ENCODE data around the gene CNOT6.

Gene CNOT6

DNA sequence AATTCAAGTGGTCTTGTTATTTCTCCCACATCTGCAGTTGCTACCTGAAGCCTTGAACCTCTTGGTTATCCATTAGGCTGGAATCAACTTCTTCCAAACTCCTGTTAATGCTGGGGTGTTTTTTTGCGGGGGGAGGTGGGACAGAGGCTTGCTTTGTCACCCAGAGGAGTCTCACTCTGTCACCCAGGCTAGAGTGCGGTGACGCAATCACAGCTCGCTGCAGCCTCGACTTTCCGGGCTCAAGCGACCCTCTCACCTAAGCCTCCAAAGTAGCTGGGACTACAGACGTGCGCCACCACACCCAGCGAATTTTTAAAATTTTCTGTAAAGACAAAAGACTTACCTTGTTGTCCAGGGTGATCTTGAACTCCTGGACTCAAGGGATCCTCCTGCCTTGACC is 92.7 kb downstream of the CNOT6 start:
- no peak for DNase-seq

DNA sequence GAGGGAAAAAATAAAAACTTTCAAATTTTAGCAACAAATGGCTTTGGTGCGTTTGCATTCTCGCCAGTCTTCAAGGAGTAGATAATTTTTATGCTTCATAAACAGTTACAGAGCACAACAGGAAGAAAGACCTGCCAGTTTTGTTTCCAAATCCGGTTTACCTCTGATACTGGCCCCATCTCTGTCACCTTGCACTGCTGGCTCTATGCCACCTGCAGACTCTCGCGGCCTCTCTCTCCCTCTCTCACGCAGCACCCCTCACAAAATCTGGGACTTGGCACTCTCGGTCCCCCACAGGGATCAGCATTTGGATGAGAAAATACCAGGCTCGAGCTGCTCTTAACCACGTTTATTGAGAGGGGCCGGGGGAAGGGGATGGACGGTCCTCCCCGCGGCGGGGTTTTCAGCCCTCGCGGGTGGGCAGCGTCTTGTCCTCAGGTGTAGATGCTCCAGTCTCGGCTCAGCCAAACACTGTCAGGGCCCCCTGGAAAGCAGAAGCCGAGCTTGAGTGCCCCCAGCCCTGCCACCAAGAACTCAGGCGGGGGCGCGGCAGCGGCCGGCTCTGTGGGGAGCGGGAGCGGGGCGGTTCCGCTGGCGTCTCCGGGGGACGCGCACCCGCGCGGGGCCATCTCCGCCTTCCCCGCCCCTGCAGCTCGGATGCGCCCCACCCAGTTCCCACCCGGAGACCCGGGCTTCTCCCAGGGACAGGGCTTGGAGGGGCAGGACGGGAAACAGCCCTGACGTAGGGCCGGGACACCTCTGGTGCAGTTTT is 95.8 kb downstream of the CNOT6 start:
- DNase-seq, result no peak

DNA sequence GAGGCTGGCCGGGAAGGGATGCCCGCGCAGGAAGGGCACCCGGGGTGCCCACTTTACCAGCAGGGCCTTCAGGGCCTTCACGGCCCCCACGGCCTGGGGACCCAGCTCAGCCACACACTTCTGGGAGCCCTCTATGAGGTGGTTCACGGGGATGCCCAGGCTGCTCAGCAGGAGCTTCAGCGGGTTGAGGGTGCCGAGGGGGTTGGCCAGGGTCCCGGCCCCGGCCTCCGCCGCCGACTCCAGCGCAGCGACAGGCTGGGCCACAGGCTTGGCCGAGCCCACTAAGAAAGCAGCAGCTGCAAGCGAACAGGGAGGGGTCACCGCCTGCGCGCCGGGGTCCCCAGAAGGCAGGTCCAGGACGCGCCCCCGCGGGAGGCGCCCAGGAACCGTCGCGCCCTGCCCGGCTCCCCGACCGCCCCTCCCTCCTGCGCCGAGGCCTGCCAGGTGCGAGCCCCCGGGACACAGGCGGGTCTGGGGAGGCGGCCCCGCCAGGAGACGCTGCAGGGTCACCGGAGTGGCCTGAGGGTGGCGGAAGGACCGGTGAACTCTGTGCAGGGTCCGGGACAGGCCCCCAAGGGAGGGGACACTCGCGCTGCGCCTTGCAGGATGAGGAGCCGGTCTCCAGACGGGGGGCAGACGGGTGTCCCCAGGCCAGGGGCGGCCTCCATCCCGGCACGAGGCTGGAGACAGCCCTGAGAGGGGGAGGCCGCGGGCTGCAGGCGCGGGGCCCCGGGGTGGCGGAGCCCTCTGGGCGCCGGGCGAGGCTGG is 96.5 kb downstream of the CNOT6 start:
- no peak for DNase-seq

DNA sequence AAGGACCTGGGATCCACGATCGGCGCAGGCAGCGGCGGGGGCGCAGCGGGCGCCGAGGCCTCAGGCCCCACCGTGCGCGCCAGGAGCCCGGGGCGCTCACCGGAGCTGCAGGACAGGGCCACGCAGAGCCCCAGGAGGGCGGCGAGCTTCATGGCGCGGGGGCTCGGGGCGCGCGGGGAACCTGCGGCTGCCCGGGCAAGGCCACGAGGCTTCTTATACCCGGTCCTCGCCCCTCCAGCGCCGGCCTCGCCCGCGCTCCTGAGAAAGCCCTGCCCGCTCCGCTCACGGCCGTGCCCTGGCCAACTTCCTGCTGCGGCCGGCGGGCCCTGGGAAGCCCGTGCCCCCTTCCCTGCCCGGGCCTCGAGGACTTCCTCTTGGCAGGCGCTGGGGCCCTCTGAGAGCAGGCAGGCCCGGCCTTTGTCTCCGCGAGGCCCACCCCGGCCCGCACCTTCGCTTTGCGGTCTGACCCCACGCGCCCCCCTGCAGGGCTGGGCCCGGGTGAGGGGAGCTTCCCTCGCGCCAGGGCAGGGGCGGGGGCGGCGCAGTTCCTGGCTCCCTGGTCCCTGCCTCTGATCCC is 97.2 kb downstream of the CNOT6 start, which contains the start of gene SCGB3A1:
Gene SCGB3A1 (minus strand): TSS at position 189 of the 577 bp plus-strand sequence. CDS start 37 bp downstream, at position 152.
- no peak for DNase-seq

DNA sequence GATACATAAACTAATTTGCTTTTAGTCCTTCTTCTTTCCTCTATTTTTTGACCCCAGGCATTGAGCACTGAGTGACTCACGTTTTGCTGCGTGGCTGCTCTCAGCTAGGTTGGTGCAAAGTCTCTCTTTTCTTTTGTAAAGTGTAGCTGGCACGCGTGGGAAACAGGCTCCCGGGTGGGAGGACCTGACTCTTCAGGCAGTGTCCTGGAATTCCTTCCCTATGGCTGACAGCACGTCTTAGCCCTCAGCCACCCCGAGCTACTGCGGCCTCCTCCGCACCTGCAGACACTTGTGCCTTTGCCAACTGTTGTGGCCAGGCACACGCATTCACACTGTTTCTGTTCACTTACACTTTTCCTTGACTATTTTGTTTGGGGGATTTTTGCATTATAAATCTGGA is 98.0 kb downstream of the CNOT6 start:
- DNase-seq, result no peak

DNA sequence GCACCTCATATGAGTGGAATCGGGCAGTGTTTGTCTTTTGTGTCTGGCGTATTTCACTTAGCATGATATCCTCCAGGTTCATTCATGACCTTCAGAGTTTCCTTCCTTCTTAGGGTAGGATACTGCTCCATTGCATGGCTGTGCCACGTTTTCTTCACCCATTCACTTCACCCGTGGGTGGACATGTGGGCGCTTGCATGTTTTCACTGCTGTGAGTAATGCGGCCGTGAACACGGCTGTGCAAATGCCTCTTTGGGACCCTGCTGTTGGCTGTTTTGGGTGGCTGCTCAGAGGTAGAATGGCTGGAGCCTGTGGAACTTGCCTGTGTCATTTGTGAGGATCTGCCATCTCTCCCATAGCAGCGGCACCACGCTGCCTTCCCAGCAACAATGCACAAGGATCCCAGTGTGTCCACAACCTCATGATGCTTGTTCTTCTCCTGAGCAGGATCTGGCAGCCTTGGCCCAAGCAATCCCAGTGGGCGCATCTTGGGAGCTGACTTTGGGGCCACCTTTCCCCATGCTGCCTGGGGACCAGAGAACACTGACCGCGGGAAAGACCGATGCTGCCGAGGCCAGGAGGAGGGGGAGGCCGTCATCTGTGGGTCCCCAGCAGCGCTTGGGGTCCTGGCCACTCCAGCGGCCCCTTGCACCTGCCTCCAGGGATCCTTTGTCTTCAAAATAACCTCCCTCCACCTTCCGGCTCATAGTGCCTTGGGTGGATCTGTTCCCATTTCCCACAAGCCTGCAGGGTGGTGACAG is 99.4 kb downstream of the CNOT6 start:
- DNase-seq, result no peak

DNA sequence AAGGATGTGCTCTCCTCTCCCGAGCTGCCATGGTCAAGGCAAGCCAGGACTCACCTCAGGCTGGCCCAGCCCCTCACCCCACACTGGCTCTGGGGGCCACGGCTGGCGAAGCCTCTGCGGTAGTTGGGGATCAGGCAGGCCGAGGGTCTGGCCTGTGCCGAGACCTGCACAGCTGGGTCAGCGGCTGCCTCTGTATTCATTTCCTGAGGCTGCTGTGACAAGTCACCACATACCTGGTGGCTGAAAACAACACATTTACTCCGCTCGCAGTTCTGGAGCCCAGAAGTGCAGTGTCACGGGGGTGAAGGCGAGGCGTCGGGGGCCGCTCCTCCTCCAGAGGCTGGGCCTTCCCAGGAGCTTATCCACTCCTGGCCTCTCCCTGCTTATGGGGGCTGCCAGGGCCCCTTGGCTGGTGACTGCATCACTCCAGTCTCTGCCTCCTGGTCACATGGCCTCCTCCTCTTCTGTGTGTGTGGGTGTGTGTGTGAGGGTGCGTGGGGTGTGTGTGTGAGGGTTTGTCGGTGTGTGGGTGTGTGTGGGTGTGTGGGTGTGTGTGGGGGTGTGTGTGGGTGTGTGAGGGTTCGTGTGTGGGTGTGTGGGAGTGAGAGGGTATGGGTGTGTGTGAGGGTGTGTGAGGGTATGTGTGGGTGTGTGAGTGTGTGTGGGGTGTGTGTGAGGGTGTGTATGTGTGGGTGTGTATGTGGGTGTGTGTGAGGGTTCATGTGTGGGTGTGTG is 100.3 kb downstream of the CNOT6 start:
- no peak for DNase-seq

DNA sequence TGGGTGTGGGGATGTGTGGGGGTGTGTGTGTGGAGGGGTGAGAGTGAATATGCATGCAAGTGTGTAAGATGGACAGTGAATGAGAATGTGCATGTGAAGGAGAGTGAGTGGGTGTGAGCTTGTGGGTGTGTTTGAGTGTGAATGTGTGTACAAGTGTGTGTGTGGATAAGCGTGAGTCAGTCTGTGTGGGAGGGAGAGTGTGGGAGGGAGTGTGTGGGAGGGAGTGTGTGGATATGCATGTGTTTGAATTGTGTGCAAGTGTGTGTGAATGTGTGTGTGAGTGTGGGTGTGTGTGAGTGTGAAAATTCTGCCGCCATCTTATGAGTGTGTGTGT is 100.8 kb downstream of the CNOT6 start:
- no peak for DNase-seq

DNA sequence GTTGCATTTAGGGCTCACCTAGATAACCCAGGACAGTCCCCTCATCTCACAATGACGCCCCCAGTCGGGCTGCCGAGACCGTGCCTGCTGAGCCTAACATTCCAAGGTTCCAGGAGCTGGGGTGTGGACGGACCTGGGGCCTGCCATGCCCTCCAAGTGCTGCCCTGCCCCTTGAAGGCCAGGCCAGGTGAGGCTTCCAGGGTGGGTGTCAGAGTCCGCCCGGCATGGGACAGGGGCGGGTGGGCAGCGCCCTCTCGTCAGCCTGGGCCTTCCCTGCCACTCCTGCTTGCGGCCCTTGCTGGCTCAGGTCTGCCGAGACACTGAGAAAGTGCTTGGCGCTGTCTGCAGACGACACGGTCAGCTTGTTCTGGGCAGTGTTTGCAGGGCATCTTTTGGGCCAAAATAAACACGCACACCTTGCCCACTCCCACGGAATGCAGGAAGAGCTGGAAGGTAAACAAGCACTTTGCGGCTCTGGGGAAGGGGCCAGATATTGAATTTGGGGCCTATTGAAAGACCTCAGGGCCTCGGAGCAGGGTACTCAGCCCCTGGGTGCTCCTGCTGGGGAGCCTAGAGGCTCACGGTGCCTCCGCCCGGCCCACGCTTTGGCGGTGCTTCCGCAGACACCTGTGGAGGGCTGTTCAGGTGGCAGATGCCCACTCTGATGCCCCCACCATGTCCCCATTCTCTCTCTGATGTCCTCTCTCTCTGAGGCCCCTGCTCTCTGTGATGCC is 101.4 kb downstream of the CNOT6 start:
- no peak for DNase-seq

DNA sequence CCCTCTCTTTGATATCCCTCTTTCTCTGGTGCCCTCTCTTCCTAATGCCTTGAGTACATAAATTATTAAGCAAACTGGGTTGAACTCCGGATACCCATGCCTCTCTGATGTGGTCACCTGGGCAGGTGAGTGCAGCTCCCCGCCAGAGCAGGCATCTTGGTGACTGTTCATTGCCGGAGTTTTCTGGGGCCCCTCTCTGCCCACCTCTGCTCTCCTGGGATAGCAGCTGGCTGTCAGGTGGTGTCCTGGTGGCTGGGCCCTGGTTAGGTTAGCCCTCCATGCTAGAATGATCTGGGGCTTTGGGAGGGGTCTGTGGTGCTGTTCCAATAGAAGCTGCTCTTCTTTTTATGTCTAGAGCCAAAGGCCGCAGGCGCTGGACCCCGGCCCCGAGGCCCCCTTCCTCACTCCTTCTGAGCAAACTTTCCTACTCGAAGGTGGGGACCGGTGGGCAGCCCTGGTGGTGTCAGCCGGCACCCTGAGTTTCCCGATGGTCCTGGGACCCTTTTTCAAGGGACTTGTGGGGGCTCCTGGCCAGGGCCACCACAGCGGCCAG is 102.0 kb downstream of the CNOT6 start:
- no peak for DNase-seq

DNA sequence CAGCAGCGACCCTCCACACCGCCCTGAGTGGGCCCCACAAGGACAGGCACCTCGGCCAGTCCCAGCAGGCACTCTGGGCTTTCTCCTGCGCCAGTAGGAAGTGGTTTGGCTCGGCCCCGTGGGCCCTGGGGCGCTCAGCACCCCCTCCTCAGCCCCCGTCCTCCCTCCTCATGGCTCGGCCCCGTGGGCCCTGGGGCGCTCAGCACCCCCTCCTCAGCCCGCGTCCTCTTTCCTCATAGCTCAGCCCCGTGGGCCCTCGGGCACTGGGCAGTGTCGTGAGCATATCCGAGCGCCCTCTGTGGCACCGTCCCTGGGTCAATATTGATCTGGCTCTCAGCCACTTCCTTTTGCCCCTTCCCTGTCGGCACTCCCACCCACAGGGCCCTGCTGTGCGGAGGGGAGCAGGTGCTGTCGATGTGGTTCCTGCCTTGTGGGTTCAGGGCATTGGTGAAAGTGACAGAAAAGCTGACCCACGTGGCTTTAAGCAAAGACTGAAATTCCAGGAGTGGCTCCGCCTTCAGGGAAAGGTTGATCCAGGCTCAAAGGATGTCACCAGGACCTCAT is 102.6 kb downstream of the CNOT6 start:
- no peak for DNase-seq

DNA sequence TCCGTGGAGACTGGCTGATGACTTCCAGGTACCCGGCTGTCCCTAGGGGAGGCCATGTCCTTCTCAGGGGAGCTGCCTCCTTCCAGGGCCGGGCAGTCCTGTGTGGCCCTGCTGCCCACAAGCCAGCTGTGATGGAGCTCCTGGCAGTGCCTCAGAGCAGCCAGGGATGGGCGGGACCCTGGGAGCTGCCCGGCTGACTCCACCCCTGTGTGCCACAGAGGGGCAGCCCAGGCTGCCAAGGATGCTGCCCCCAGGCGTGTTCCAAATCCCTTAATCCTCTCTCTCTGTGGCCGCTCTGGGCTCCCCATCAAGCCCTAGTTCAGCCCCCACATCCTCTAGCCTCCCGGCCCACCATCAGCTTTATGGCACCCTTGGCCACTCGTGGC is 104.1 kb downstream of the CNOT6 start:
- no peak for DNase-seq

DNA sequence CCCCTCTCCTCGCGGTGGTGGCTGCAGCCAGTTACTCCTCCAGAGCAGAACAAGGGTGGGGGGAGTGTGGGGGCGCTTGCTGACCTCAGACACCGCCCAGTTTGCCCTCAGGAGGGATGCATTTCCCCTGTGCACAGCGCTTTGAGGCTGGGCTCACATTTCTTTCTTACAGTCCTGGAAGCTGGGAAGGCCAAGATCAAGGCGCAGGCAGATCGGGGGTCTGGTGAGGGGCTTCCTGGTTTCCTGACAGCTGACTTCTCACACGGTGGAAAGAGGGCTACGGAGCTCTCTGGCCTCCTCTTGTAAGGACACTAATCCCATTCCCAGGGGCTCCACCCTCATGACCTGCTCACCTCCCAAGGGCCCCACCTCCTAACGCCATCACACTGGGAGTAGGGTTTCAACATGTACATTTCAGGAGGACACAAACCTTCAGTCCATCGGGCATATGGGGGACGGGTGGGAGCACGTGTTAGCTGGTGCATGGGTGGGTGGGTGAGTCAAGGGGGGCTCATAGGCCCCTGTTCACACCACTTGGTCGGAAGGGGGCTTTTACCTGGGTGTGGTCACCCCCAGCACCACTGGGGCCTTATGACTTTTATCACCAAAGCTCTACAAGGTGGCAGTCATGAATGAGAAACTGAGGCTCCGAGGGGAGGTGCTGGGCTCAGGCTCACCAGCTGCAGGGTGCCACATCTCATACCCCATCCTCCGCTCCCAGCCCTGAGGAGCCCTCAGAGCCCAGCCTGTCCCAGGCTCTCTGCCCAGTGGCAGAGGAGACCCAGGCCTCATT is 104.8 kb downstream of the CNOT6 start:
- DNase-seq, result no peak

DNA sequence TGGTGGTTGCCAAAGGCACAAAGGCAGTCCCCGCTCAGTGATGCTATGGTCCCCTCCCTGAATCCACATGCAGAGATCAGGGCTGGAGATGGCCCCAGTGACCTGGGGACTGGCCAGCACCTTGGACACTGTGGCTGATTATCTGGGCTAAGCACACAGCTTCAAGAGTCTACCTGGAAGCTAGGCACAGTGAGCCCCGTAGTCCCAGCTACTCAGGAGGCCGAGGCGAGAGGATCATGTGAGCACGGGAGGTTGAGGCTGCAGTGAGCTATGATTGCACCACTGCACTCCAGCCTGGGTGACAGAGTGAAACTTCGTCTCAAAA is 105.4 kb downstream of the CNOT6 start:
- no peak for DNase-seq

DNA sequence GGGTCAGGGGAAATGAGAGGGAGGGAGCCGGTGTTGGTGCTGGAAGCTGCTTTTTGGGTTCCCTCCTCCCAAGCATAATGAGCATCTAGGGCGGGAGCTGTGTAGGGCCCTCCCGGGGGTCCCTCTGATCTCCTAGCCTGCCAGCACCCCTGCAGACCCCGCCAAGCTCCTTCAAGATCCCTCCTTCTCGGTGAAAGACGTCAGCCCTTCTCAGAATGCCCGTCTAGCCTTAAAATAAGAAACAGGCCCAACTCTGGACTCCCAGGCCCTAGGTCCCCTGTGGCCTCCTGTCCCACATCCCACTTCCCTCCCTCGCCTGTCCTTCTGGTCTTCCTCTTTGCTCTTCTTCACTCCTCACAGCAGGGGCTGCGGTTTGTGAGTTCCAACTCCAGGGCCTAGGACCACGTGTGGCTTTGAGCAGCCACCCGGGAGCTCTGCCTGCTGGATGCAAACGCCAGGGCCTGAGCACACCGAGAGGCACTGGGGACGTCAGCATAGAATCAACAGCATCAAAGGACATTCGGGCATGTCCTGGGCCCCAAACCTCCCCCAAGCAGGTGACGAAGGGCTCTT is 105.9 kb downstream of the CNOT6 start:
- no peak for DNase-seq

DNA sequence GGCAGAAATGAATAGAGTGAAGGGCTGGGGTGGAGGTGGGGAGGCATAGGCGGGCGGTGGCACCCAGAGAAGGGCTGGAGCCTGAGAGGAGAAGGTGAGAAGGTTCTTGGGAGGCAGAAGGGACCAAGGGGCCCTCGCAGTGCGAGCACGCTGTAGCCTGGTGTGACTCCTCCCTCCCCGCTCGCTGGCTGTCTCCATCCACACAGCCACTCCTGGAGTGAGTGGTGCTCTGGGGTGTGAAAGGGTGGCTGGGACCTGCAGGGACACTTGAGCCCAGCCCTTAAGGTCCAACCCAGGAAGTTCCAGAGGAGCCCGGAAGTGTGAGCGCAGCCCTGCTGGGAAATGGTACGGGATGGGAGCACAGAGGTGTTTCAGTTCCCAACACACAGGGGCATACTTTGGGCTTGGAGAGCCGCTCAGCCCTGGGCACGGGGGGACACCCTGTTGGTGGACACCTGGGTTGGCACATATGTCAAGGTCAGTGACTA is 106.4 kb downstream of the CNOT6 start:
- no peak for DNase-seq

DNA sequence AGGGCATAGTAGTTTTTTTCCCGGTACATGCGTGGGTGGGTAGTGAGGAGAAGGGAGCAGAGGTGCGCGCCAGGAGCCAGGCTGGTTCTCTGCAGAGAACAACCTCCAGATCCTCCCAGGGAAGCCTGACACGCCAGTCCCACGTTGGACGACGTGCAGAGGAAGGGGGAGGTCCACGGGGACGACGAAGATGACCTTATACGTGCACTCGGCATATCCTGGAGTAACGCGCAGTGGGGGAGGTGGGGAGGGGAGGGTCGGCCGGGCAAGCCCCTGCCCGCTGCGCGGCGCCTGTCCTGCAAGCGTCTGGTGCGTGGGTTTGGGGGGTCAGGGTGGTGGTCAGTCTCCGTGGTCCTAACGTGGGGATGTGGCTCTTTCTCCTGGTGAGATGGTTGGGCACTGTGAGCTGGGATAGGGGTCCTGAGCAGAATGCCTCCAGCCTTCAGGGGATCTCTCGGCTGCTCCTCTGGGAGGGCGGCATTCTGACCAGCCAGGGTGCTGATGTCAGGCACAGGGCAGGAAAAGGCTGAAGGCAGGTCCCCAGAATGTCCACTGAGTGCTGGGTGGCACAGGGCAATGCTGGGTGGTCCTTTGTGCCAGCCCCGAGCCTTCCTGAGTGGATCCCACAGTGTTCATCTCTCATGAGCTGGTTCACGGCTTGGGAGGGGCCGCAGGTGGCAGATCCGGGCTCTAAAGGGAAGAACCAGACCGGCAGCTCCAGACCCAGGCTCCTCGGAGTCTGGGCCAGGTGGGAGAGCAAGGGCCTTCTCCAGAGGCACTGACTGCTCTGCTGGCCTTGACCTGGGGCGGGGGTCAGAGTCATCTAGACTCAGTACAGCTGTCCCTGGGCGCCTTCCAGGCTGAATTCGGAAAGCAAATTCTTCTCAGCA is 107.7 kb downstream of the CNOT6 start:
- no peak for DNase-seq

DNA sequence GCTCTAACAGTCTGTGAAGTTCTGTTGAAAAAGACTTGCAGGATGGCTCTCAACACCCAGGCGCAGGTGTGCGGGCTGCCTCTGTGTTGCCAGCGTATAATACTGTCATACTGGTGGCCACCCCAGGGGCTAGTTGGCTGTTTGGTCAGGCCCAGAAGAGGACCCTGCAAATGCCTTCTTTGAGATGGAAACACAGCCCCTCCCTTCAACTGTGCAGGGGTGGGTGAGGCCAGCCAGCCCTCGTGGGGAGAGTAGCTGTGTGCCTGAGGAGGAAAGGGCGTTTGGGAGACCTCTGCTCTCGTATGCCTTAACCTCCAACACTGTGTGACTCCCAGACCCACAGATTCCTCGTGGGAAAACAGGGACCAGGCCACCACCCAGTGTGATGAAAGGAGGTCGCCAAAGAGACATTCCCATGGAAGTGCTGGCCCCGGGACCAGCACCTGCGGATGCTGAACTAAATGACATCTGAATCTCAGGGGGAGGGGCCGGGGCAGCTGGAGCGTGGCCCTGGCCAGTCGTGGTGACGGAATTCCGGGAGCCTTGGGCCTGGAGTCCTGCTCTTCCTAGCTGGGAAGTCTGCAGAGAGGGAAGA is 108.4 kb downstream of the CNOT6 start:
- no peak for DNase-seq
